HG03064 (cell line): ENCODE measurements around the gene DEFB112.

Source experiments
- ATAC-seq: cut with Tn5 transposase; IDR thresholded peaks from one replicate; pipeline ENCODE4 v1.9.1; 2021; ENCODE audit warnings: low read depth; ENCODE audit not compliant: unreplicated experiment

Gene DEFB112, protein sequence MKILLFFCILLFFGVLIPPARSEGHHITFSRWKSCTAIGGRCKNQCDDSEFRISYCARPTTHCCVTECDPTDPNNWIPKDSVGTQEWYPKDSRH

GRCh38 chr6:50049829-50050228 lies at the start of gene DEFB112:
Gene DEFB112 (minus strand): TSS chr6:50049929. CDS start chr6:50049869, 60 bp downstream.
- ATAC-seq: no peak

GRCh38 chr6:50098641-50098993 lies 48.9 kb upstream of the DEFB112 start:
- ATAC-seq: no peak

DNA sequence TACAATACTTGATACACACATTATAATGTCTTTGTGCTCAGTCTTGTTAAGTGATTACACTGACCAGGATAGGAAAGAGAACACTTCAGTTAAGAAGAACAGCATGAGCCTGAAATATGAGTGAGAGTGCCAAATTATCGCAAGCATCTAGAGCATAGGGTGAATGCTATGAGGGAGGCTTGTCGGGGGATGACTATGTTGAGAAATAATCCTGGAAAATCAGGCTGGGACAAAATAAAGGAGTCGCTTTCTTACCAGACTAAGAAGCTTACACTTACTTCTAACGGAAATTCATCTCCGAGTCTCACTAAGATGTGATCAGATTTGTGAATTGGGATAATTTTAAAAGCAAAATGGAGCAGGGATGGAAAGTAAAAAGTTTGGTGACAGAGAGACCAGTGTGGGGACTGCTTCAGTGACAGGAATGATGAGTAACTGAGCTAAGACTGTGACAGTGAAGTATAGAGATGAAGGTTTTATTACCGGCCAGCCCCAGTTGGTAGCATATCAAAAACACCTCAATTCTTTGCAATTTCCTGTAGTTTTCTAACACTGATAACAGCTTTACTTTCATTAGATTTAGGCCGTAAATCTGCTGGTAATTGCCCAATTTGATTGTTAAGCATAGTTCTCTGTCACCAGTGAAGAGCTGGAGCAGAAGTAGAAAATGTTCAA lies 48.4 kb upstream of the DEFB112 start:
- no peak for ATAC-seq

- ATAC-seq: no peak
Measured at GRCh38 chr6:50096296-50096695, 46.6 kb upstream of the DEFB112 start.

DNA sequence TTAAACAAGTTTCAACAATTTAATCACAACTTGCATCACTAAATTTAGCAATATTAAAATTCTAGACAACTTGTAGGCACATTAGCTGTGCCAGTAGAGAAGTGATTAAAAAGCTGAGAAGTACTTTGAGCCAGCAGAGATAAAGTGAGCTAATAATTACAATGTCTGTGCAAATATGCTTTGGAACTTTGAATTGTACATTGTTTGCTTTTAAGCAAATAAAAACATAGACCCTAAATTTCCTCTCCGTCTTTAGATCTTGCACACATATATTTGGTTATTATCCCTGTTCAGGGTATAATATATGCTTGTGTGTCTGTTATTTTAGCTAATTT lies 44.2 kb upstream of the DEFB112 start:
- no peak for ATAC-seq

- ATAC-seq: no peak
Measured at GRCh38 chr6:50093116-50093937, 43.6 kb upstream of the DEFB112 start.

GRCh38 chr6:50091641-50092040 lies 41.9 kb upstream of the DEFB112 start:
- ATAC-seq: no peak

DNA sequence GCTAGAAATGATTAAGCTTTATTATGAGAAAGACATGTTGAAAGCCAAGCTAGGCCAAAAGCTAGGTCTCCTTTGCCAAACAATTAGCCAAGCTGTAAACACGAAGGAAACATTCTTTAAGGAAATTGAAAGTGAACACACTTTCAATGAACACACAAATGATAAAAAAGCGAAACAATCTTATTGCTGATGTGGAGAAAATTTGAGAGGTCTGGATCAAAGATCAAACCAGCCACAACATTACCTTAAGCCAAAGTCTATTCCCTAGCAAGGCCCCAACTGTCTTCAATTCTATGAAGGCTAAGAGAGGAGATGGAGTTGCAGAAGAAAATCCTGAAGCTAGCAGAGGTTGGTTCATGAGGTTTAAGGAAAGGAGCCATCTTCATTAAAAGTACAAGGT lies 40.2 kb upstream of the DEFB112 start:
- ATAC-seq: no peak

- ATAC-seq: no peak
Measured at GRCh38 chr6:50087231-50087954, 37.7 kb upstream of the DEFB112 start.

GRCh38 chr6:50077385-50077784 lies 27.7 kb upstream of the DEFB112 start:
- ATAC-seq: no peak

DNA sequence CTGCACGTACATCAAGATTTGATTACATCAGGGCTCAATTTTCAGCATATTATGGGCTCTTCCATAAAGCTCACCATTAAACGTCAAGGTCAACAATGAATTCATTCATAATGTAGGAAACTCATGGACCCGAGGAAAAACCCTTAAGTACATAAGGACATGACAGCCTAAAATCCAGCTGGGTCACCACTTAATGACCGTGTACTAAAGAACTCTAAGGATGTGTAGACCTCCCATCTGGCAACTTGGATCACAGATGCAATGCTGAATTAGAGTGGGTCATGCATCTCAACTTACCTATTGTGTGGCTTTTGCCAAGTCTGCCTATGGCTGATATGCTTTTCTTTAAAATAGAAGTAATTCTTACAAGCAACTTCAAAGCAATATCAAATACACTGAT lies 26.7 kb upstream of the DEFB112 start:
- no peak for ATAC-seq

DNA sequence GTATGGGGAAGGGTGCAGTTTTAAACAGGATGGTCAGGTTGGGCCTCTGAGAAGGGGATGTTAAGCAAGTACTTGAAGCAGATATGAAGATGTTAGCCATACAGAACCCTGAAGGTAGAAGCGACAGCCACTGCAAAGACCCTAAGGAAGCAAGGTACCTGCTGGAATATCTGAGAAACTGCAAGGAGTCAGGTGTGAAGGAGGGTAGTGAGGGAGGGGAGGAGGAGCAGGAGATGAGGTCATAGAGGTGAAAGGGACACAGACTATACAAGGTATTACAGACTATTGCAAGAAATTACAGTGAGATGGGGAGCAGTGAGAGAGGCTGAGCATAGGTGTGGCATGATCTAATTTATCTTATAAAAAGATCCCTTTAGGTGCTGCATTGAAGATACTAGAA lies 22.2 kb upstream of the DEFB112 start:
- no peak for ATAC-seq

DNA sequence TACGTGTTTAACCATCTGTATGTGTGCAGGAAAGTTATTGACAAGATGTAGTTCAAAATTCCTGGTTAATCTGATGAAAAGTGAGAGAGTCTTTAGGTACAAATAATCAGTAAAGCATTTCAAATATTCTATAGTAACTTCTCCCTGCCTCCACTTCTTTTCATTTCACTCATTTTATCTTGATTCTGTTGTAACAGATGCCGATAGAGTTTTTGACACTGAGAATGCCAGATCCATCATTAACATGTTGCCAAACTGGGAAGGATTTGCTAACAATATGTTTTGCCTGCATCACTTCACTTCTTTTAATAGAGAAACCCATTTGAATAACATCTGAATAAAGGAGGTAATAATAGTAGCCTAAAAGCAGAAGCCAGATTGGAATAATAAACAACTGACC lies 20.4 kb upstream of the DEFB112 start:
- no peak for ATAC-seq

DNA sequence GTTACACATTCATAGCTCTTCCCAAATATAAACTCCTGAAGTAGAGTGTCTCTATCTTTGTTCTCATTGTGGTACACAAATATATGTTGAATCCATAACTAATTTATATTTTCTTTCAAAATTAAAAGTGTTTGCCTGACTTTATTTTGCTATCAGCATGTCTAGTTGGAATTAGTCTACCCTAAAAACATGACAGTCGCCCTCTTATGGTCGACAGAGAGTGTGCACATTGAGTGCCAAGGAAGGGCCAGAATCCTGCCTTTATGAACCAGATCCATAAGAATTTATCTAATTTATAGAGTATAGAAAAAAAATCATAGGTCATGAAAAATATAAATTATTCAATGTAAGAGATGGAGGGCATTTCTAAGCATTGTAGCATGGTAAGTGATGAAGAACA lies 12.3 kb upstream of the DEFB112 start:
- ATAC-seq: no peak

DNA sequence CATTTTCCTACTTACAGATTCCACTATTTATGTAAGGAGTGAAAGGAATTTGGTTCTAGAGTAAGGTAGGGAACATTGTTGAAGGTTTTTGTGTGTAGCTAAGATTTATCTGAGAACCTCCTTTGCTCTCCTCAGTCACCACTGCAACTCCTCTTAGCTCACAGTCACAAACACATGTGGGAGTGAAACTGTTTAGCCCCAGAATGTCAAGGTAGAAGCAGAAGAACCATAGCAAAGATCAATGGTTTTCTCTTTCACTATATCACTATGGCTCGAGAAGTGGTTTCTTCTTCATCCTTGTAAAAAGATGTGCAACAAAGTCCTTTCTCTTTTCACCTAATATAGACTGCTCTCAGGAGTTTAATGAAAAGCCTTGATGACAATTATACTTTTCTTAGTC lies 6.5 kb upstream of the DEFB112 start:
- ATAC-seq: no peak

- no peak for ATAC-seq
Measured at GRCh38 chr6:50047026-50047425, 2.7 kb downstream of the DEFB112 start.

DNA sequence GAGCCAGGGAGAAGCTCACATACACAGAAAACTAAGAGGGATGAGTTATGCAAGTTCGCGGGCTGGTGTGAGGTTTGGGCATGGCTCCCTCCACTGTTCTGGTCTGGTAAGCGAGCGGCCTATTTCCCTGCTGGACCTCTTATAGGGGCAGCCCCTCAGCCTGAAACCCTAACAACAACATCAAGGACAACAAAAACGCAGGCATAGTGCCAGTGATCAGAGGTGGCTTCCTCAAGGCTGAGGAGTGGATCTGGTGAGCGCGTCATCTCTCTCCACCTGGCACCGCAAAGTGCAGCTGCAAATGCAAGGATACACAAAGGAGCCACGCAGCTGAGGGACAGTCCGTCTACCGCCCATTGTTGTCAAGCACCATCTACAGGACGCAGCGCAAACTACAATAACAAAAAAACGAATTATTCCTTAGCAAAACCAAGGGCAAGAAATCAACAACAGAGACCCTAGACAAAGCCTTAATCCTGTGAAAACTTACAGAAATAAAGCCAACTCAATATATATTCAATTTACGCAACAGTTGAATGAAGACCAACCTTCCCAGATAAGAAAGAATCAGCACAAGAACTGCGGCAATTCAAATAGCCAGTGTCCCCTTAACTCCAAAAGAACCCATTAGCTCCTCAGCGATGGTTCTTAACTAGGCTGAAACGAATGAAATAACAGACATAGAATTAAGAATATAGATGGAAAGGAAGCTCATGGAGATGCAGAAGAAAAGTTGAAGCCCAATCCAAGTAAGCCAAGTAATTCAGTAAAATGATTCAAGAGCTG lies 18.8 kb downstream of the DEFB112 start:
- ATAC-seq: no peak

- ATAC-seq: no peak
Measured at GRCh38 chr6:50030350-50030749, 19.4 kb downstream of the DEFB112 start.

GRCh38 chr6:50025258-50025657 lies 24.5 kb downstream of the DEFB112 start:
- no peak for ATAC-seq

DNA sequence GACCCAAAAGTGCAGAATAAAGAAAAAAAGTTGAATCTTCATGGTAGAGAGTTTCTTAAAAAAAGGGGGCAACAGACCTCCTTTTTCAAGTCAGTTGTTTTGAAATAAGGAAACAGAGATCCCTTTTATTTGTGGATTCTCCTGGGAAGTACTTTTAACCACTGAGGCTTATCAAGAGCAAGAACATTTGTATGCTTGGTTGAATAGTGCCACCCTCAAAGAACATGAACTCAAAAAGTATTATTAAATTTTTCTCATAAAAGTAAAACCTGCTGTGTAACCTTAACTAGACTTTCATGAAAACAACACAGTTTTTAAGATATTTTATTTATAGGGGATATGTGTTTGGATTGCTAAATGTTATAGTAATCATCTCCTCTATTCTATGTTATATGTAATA lies 27.8 kb downstream of the DEFB112 start, which contains the start of gene DEFB110:
Gene DEFB110 (minus strand): TSS at position 101 of the 400 bp plus-strand sequence. CDS start 59 bp downstream, at position 42.
- ATAC-seq: no peak

GRCh38 chr6:50007819-50008218 lies 41.9 kb downstream of the DEFB112 start:
- ATAC-seq: no peak
